ENCODE results near the gene PPP2R5C.
A peak's percentile ranks its signal among the peaks of the same experiment; 100 is the strongest.

The PPP2R5C gene

GRCh38 chr14:101809671-101810514, 48.4 kb downstream of the PPP2R5C start:
- TF ChIP-seq CTCF (conservative IDR thresholded peaks at IDR 0.05) = no peak
- peak overlapping the region; percentile 97 for H3K27ac ChIP-seq

- no peak for TF ChIP-seq CTCF (conservative IDR thresholded peaks at IDR 0.05)
- peak overlapping the region; percentile 97 for H3K27ac ChIP-seq
Observed at GRCh38 chr14:101810897-101811621, 49.5 kb downstream of the PPP2R5C start.

- no peak for TF ChIP-seq CTCF (conservative IDR thresholded peaks at IDR 0.05)
Observed at GRCh38 chr14:101812071-101812470, 50.6 kb downstream of the PPP2R5C start.

GRCh38 chr14:101813171-101813759, 51.8 kb downstream of the PPP2R5C start:
- no peak overlapping the region for H3K27ac ChIP-seq
- no peak for TF ChIP-seq CTCF (conservative IDR thresholded peaks at IDR 0.05)

More at GRCh38 chr14:101812071-101812470, 50.6 kb downstream of the PPP2R5C start:
- no peak overlapping the region for H3K27ac ChIP-seq

- no peak overlapping the region for H3K27ac ChIP-seq
- no peak for TF ChIP-seq CTCF (conservative IDR thresholded peaks at IDR 0.05)
Observed at GRCh38 chr14:101813833-101814232, 52.3 kb downstream of the PPP2R5C start.

- H3K27ac ChIP-seq = 0 out of 2 replicates have a peak overlapping the region, but pooled peaks have one; percentile 11
- no peak for TF ChIP-seq CTCF (conservative IDR thresholded peaks at IDR 0.05)
Observed at GRCh38 chr14:101814934-101815333, 53.4 kb downstream of the PPP2R5C start.

- TF ChIP-seq CTCF (conservative IDR thresholded peaks at IDR 0.05) = no peak
Observed at GRCh38 chr14:101815994-101816393, 54.5 kb downstream of the PPP2R5C start.

More at GRCh38 chr14:101815994-101816393, 54.5 kb downstream of the PPP2R5C start:
- H3K27ac ChIP-seq = no peak overlapping the region
